Mucosa of rectum (tissue), 2 donors: ENCODE results near the gene ITGB3.
"Not testable (repeated sequence)": the region's sequence is repeated elsewhere in the genome, so short reads cannot be mapped to it uniquely, and the experiment has no call there.

Experiments
- H3K27ac ChIP-seq, 2 donors: one replicate each; pipeline ENCODE4 v1.7.0; 2013; ENCODE audit warnings: inconsistent platforms in 2 of 2, low read depth in 2 of 2, low read length in 2 of 2
- H3K27me3 ChIP-seq, 2 donors: one replicate each; pipeline ENCODE4 v1.7.0; 2013; ENCODE audit warnings: low read length in 2 of 2; ENCODE audit not compliant: control insufficient read depth in 2 of 2, insufficient read depth in 2 of 2
- H3K36me3 ChIP-seq, 2 donors: one replicate each; pipeline ENCODE4 v1.7.0; 2013; ENCODE audit warnings: low read length in 2 of 2; ENCODE audit not compliant: control insufficient read depth in 2 of 2, insufficient read depth in 2 of 2
- H3K4me1 ChIP-seq, 2 donors: one replicate each; pipeline ENCODE4 v1.7.0; 2013; ENCODE audit warnings: low read length in 2 of 2, mild to moderate bottlenecking in 1 of 2; ENCODE audit not compliant: control insufficient read depth in 2 of 2, insufficient read depth in 2 of 2
- H3K4me3 ChIP-seq, 2 donors: one replicate each; pipeline ENCODE4 v1.7.0; 2013; ENCODE audit warnings: low read length in 2 of 2
- H3K9ac ChIP-seq, 2 donors: one replicate each; pipeline ENCODE4 v1.7.0; 2013; ENCODE audit warnings: low read length in 2 of 2, low read depth in 1 of 2, mild to moderate bottlenecking in 1 of 2
- H3K9me3 ChIP-seq, 2 donors: one replicate each; pipeline ENCODE4 v1.7.0; 2013; ENCODE audit warnings: low read length in 2 of 2; ENCODE audit not compliant: control insufficient read depth in 2 of 2
- donor health status: healthy.
- donor health status: Normal muscosa, but diverticular disease.

ITGB3 gene

GRCh38 chr17:47257651-47258339, 4.2 kb downstream of the ITGB3 start:
- H3K9me3 ChIP-seq, result no peaks in the 10 kb centered on the region
- peaks cover 0 to 9% of the 10 kb centered on the region in 2 donors for H3K4me1 ChIP-seq
- no peak overlapping the region for H3K4me3 ChIP-seq
- no peaks in the 10 kb centered on the region for H3K36me3 ChIP-seq
- H3K9ac ChIP-seq, result no peak overlapping the region
- H3K27ac ChIP-seq, result peak overlapping the region in 1 of 2 donors; percentile 8
- peaks cover 0 to 3% of the 10 kb centered on the region in 2 donors for H3K27me3 ChIP-seq

- H3K9ac ChIP-seq, result no peak overlapping the region
- no peaks in the 10 kb centered on the region for H3K36me3 ChIP-seq
- peaks cover 0 to 14% of the 10 kb centered on the region in 2 donors for H3K4me1 ChIP-seq
- no peaks in the 10 kb centered on the region for H3K27me3 ChIP-seq
- H3K4me3 ChIP-seq, result no peak overlapping the region
- H3K9me3 ChIP-seq, result no peaks in the 10 kb centered on the region
- H3K27ac ChIP-seq, result no peak overlapping the region
Measured at GRCh38 chr17:47262586-47262985, 9.0 kb downstream of the ITGB3 start.

- Histone ChIP-seq H3K27ac (no peak overlapping the region), H3K9me3 (no peaks in the 10 kb centered on the region), H3K36me3 (no peaks in the 10 kb centered on the region), H3K9ac (no peak overlapping the region), H3K4me1 (peaks cover 4 to 23% of the 10 kb centered on the region in 2 donors), H3K4me3 (no peak overlapping the region), H3K27me3 (no peaks in the 10 kb centered on the region)
Measured at GRCh38 chr17:47264166-47264565, 10.5 kb downstream of the ITGB3 start.

GRCh38 chr17:47265983-47266541, 12.4 kb downstream of the ITGB3 start:
- Histone ChIP-seq H3K4me3 (no peak overlapping the region), H3K4me1 (peaks cover 4 to 23% of the 10 kb centered on the region in 2 donors), H3K27ac (no peak overlapping the region), H3K36me3 (no peaks in the 10 kb centered on the region), H3K27me3 (no peaks in the 10 kb centered on the region), H3K9ac (no peak overlapping the region), H3K9me3 (no peaks in the 10 kb centered on the region)

GRCh38 chr17:47266782-47267181, 13.2 kb downstream of the ITGB3 start:
- Histone ChIP-seq H3K9ac (no peak overlapping the region), H3K4me3 (no peak overlapping the region), H3K4me1 (peaks cover 4 to 23% of the 10 kb centered on the region in 2 donors), H3K27ac (peak overlapping the region in 1 of 2 donors; percentile 44), H3K36me3 (no peaks in the 10 kb centered on the region), H3K9me3 (no peaks in the 10 kb centered on the region), H3K27me3 (no peaks in the 10 kb centered on the region)

- no peak overlapping the region for H3K9ac ChIP-seq
- peak overlapping the region; percentile 44 to 45 for H3K27ac ChIP-seq
- H3K36me3 ChIP-seq, result no peaks in the 10 kb centered on the region
- peaks cover 4 to 23% of the 10 kb centered on the region in 2 donors for H3K4me1 ChIP-seq
- no peaks in the 10 kb centered on the region for H3K27me3 ChIP-seq
- no peak overlapping the region for H3K4me3 ChIP-seq
- H3K9me3 ChIP-seq, result no peaks in the 10 kb centered on the region
Measured at GRCh38 chr17:47267354-47267828, 13.8 kb downstream of the ITGB3 start.

- peaks cover 4 to 23% of the 10 kb centered on the region in 2 donors for H3K4me1 ChIP-seq
- not testable (repeated sequence) for H3K36me3 ChIP-seq, H3K27me3 ChIP-seq, H3K9ac ChIP-seq, H3K9me3 ChIP-seq, H3K27ac ChIP-seq, H3K4me3 ChIP-seq
Measured at GRCh38 chr17:47268964-47269363, 15.3 kb downstream of the ITGB3 start.

- H3K27ac ChIP-seq, result not testable (repeated sequence)
Measured at GRCh38 chr17:47269561-47270280, 16.1 kb downstream of the ITGB3 start.

GRCh38 chr17:47270946-47271705, 17.5 kb downstream of the ITGB3 start:
- no peak overlapping the region for H3K9ac ChIP-seq
- no peaks in the 10 kb centered on the region for H3K36me3 ChIP-seq
- no peaks in the 10 kb centered on the region for H3K27me3 ChIP-seq
- no peak overlapping the region for H3K27ac ChIP-seq
- no peak overlapping the region for H3K4me3 ChIP-seq
- no peaks in the 10 kb centered on the region for H3K9me3 ChIP-seq
- peaks cover 8 to 25% of the 10 kb centered on the region in 2 donors for H3K4me1 ChIP-seq

More at GRCh38 chr17:47269561-47270280, 16.1 kb downstream of the ITGB3 start:
- not testable (repeated sequence) for H3K36me3 ChIP-seq, H3K9me3 ChIP-seq, H3K4me3 ChIP-seq, H3K9ac ChIP-seq, H3K27me3 ChIP-seq
- peaks cover 4 to 23% of the 10 kb centered on the region in 2 donors for H3K4me1 ChIP-seq
